ENCODE measurements around the gene PIK3C2A.
"Not testable (repeated sequence)": the region's sequence is repeated elsewhere in the genome, so short reads cannot be mapped to it uniquely, and the experiment has no call there.

The PIK3C2A gene

DNA sequence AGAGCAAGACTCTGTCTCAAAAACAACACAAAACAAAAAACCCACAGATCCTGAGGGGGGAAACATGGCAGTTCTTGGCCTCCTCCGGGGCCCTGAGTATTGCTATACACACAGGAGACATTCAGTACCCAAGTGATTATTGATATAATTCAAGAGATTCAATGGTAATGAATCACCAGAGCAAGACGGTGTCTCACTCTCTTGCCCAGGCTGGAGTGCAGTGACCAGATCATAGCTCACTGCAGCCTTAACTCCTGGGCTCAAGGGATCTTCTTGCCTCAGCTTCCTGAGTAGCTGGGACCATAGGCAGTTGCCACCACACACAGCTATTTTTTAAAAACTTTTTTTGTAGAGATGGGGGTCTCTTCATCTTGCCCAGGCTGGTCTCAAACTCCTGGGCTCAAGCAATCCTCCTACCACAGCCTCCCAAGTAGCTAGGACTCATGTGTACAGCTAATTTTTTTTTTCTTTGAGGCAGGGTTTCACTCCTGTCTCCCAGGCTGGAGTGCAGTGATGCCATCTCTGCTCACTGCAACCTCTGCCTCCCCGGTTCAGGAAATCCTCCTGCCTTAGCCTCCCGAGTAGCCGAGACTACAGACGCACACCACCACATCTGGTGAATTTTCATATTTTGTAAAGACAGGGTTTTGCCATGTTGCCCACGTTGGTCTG is 21.8 kb upstream of the PIK3C2A start:
- DNase-seq (ENCODE audit: low spot score): no peak

DNA sequence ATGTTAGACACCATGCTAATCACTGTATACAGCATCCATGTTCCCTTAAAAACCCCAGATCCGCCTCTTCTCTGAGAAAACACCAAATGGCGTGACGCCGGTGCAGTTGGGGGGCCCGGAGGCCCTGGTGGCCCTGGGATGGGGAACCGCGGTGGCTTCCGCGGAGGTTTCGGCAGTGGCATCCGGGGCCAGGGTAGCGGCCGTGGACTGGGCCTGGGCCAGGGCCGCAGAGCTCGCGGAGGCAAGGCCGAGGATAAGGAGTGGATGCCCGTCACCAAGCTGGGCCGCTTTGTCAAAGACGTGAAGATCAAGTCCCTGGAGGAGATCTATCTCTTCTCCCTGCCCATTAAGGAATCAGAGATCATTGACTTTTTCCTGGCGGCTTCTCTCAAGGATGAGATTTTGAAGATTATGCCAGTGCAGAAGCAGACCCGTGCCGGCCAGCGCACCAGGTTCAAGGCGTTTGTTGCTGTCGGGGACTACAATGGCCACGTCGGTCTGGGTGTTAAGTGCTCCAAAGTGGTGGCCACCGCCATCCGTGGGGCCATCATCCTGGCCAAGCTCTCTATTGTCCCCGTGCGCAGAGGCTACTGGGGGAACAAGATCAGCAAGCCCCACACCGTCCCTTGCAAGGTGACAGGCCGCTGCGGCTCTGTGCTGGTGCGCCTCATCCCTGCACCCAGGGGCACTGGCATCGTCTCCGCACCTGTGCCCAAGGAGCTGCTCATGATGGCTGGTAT is 20.6 kb upstream of the PIK3C2A start:
- in situ Hi-C loops (cut with MboI; ENCODE audit: low pct_unique_long_range_greater_than_20kb, low sequenced_read_pairs, unreplicated experiment): loop anchor here (25.0 kb wide), 1 partner anchor 284 kb away; no protein-coding TSS in a partner anchor
- not testable (repeated sequence) for DNase-seq (ENCODE audit: low spot score)

More for the DNA sequence above, 21.8 kb upstream of the PIK3C2A start:
- TF ChIP-seq, protein P1, sequence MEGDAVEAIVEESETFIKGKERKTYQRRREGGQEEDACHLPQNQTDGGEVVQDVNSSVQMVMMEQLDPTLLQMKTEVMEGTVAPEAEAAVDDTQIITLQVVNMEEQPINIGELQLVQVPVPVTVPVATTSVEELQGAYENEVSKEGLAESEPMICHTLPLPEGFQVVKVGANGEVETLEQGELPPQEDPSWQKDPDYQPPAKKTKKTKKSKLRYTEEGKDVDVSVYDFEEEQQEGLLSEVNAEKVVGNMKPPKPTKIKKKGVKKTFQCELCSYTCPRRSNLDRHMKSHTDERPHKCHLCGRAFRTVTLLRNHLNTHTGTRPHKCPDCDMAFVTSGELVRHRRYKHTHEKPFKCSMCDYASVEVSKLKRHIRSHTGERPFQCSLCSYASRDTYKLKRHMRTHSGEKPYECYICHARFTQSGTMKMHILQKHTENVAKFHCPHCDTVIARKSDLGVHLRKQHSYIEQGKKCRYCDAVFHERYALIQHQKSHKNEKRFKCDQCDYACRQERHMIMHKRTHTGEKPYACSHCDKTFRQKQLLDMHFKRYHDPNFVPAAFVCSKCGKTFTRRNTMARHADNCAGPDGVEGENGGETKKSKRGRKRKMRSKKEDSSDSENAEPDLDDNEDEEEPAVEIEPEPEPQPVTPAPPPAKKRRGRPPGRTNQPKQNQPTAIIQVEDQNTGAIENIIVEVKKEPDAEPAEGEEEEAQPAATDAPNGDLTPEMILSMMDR (IDR thresholded peaks at IDR 0.05; ENCODE audit: extremely low read depth, insufficient read depth, missing control alignments): no peak
- in situ Hi-C loops (cut with MboI; ENCODE audit: low pct_unique_long_range_greater_than_20kb, low sequenced_read_pairs, unreplicated experiment): loop anchor here (10.0 to 25.0 kb wide), 2 partner anchors 135 to 283 kb away; no protein-coding TSS in a partner anchor

DNA sequence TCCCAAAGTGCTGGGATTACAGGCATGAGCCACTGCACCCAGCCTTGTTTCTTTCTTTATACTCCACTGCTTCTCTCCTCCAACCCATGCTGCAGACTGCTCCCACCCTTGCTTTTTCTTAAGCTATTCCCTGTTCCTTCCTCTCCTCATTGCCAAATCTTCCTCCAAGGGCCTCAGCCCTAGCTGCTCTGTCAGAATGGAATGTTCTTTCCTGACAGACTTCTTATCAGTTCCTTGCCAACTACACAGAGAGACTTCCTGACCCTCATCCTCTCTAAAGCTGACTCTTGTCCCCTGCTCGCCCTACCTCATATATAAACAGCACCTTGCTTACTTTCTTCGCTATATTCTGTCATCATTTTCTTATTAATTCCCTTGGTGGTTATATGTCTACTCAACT is 16.9 kb upstream of the PIK3C2A start:
- no peak for DNase-seq (ENCODE audit: low spot score)
- TF ChIP-seq, protein P1 (IDR thresholded peaks at IDR 0.05; ENCODE audit: extremely low read depth, insufficient read depth, missing control alignments): no peak
- in situ Hi-C loops (cut with MboI; ENCODE audit: low pct_unique_long_range_greater_than_20kb, low sequenced_read_pairs, unreplicated experiment): loop anchor here (25.0 kb wide), 2 partner anchors 287 to 288 kb away; no protein-coding TSS in a partner anchor

DNA sequence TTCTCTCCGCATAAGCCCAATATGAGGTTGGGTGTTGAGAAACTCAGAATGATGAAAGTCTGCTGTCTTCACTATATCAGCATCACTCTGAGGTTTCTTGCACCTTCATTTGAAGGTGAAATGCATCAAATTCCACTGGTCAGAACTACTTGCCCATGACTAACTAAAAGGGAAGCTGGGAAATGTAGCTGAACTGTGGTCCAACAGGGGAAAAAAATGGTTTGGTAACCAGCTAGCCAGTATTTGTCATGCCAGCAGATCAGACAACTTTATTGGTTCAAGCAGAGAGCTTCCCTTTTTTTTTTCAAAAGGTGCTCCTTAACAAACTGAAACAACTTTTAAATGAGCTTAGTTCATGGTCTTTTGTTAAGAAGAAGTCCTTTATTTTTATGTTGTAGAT is 14.2 kb upstream of the PIK3C2A start:
- in situ Hi-C loops (cut with MboI; ENCODE audit: low pct_unique_long_range_greater_than_20kb, low sequenced_read_pairs, unreplicated experiment): loop anchor here (25.0 kb wide), 1 partner anchor 285 kb away; no protein-coding TSS in a partner anchor
- DNase-seq (ENCODE audit: low spot score): no peak

GRCh38 chr11:17219016-17219415 is 11.2 kb upstream of the PIK3C2A start:
- TF ChIP-seq, protein P1 (IDR thresholded peaks at IDR 0.05; ENCODE audit: extremely low read depth, insufficient read depth, missing control alignments): no peak
- DNase-seq (ENCODE audit: low spot score): no peak
- in situ Hi-C loops (cut with MboI; ENCODE audit: low pct_unique_long_range_greater_than_20kb, low sequenced_read_pairs, unreplicated experiment): loop anchor here (25.0 kb wide), 1 partner anchor 282 kb away; no protein-coding TSS in a partner anchor

More for the DNA sequence above, 14.2 kb upstream of the PIK3C2A start:
- TF ChIP-seq, protein P1 (IDR thresholded peaks at IDR 0.05; ENCODE audit: extremely low read depth, insufficient read depth, missing control alignments): no peak

DNA sequence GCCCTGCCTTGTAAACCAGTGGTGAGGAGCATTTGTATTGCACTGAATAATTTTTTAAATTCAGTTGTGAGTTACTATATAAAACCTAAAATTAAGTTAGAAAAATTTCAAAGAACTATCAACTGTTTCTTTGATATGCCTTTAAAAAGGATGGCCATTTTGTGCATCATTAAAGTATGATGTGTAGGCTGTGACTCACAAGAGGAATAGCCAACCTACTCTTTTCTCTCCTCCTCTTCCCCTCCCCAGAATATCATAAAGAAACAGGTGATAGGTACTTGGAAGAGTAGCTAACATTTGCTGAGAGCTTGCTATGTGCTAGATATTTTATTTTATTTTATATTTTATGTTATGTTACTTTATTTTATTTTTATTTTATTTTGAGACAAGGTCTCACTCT is 10.6 kb upstream of the PIK3C2A start:
- TF ChIP-seq, protein P1 (IDR thresholded peaks at IDR 0.05; ENCODE audit: extremely low read depth, insufficient read depth, missing control alignments): no peak
- in situ Hi-C loops (cut with MboI; ENCODE audit: low pct_unique_long_range_greater_than_20kb, low sequenced_read_pairs, unreplicated experiment): loop anchor here (25.0 kb wide), 1 partner anchor 281 kb away; no protein-coding TSS in a partner anchor

GRCh38 chr11:17217401-17217800 is 9.6 kb upstream of the PIK3C2A start:
- DNase-seq (ENCODE audit: low spot score): no peak
- in situ Hi-C loops (cut with MboI; ENCODE audit: low pct_unique_long_range_greater_than_20kb, low sequenced_read_pairs, unreplicated experiment): loop anchor here (25.0 kb wide), 1 partner anchor 280 kb away; no protein-coding TSS in a partner anchor
- TF ChIP-seq, protein P1 (IDR thresholded peaks at IDR 0.05; ENCODE audit: extremely low read depth, insufficient read depth, missing control alignments): no peak

More for the DNA sequence above, 10.6 kb upstream of the PIK3C2A start:
- no peak for DNase-seq (ENCODE audit: low spot score)
